Ovary (tissue), 9 donors: ENCODE data around the gene PRKG1. TPM values are rescaled to one million over a fixed set of nuclear protein-coding genes. Genes with fewer than 3 reads are reported as not detected.

ENCODE experiments used
- DNase-seq, 5 donors: peaks; one replicate each; pipeline ENCODE4 v3.0.0-alpha.2; 2019 to 2020
- H3K27ac ChIP-seq, 2 donors: fragments of 200-600 bp; one replicate each; pipeline versions ENCODE4 v1.5.1 to v1.8.0; 2019 to 2022
- H3K27me3 ChIP-seq: fragments of 200-600 bp; one replicate; pipeline ENCODE4 v1.8.0; 2022
- H3K36me3 ChIP-seq: fragments of 200-600 bp; sonication (generic); one replicate; pipeline ENCODE4 v1.5.1; 2019
- H3K4me1 ChIP-seq: one replicate; pipeline ENCODE4 v1.8.1; 2013; ENCODE audit warnings: mild to moderate bottlenecking, moderate library complexity; ENCODE audit not compliant: insufficient read depth
- H3K4me3 ChIP-seq: fragments of 200-600 bp; sonication (generic); one replicate; pipeline ENCODE4 v1.5.1; 2017
- H3K9me3 ChIP-seq, 2 donors: fragments of 200-600 bp in 1 of 2; sonication (generic) in 1 of 2; one replicate each; pipeline versions ENCODE4 v1.5.1 to v1.8.1; 2013 to 2019; ENCODE audit warnings: mild to moderate bottlenecking in 1 of 2, moderate library complexity in 1 of 2
- EP300 ChIP-seq: sonication (generic); formaldehyde crosslinking; IDR thresholded peaks from one replicate; pipeline ENCODE4 v1.6.1; 2017; ENCODE audit warnings: antibody characterized with exemption
- POLR2A ChIP-seq: fragments of 450-650 bp; IDR thresholded peaks from one replicate; pipeline ENCODE4 v1.6.1; 2017; ENCODE audit warnings: antibody characterized with exemption, mild to moderate bottlenecking, moderate library complexity
- WGBS, 3 donors: extraction: QIAGEN DNeasy Blood & Tissue Kit in 1 of 3; methylation state at CpG; one replicate each; pipeline versions ENCODE4 v1.1.5 to v1.1.7; 2013 to 2017; 5-methylcytosine and 5-hydroxymethylcytosine counted together
- intact Hi-C, 4 donors: fragments of 100-400 bp; cut with DNase I; formaldehyde crosslinking; loops; one replicate each; pipeline versions ENCODE4 v1.11.0 to v1.15.1; 2022 to 2023
- polyA plus RNA-seq, 2 donors: library from polyadenylated mRNA; stranded (reverse); fragments of 200-250 nt in 1 of 2; fragments of 350-450 nt in 1 of 2; fragmentation: Illumina TruSeq in 1 of 2; extraction: RNeasy Lipid Tissue Mini Kit (QIAGEN cat#74804) in 1 of 2; gene quantifications; one replicate each; pipeline ENCODE4 v1.2.3, GENCODE V29; 2013 to 2014
- total RNA-seq, 7 donors: library from RNA; depleted of rRNA in 2 of 7; stranded (reverse); fragments of >200 nt in 2 of 7; fragmentation: NEBNext Ultra II Directional in 3 of 7; extraction: Animal tissue kit (Norgen Biotek cat#: 25700) in 3 of 7; gene quantifications; one replicate each; pipeline versions ENCODE4 v1.1.0 to v1.2.4, GENCODE V29; 2016 to 2023
- TF ChIP-seq, protein P1 (sequence below), 3 donors: fragments of 450-650 bp in 2 of 3; fragments of 200-600 bp in 1 of 3; IDR thresholded peaks; one replicate each; pipeline versions ENCODE4 v1.5.1 to v1.8.0; 2016 to 2022; ENCODE audit warnings: antibody characterized with exemption in 3 of 3, mild to moderate bottlenecking in 1 of 3
- donor health status: DM: no; HTN: no; CAD: no; lungs with moderate emphysema.
- donor health status: DM: no; HTN: no; CAD: no.
- donor health status: Bipolar disorder and iron deficiency.
- donor health status: DM: yes; HTN: yes; CAD: no.
- donor health status: DM: no; HTN: no; CAD: no.
- donor health status: DM: yes; HTN: yes; CAD: no.

The PRKG1 gene
- total and polyA plus RNA-seq, 9 donors: 2.8 to 21.1 (median 15.7) TPM

GRCh38 chr10:51188866-51189265, 114.6 kb downstream of the PRKG1 start:
- intact Hi-C loops: no loop called here
- Histone ChIP-seq H3K4me1 (no peaks in the 10 kb centered on the region), H3K36me3 (no peaks in the 10 kb centered on the region), H3K27me3 (no peaks in the 10 kb centered on the region), H3K9me3 (no peaks in the 10 kb centered on the region), H3K27ac (no peak overlapping the region), H3K4me3 (no peak overlapping the region)
- no peak for DNase-seq
- TF ChIP-seq POLR2A: no peak
- TF ChIP-seq EP300: no peak
- TF ChIP-seq, protein P1, sequence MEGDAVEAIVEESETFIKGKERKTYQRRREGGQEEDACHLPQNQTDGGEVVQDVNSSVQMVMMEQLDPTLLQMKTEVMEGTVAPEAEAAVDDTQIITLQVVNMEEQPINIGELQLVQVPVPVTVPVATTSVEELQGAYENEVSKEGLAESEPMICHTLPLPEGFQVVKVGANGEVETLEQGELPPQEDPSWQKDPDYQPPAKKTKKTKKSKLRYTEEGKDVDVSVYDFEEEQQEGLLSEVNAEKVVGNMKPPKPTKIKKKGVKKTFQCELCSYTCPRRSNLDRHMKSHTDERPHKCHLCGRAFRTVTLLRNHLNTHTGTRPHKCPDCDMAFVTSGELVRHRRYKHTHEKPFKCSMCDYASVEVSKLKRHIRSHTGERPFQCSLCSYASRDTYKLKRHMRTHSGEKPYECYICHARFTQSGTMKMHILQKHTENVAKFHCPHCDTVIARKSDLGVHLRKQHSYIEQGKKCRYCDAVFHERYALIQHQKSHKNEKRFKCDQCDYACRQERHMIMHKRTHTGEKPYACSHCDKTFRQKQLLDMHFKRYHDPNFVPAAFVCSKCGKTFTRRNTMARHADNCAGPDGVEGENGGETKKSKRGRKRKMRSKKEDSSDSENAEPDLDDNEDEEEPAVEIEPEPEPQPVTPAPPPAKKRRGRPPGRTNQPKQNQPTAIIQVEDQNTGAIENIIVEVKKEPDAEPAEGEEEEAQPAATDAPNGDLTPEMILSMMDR (IDR thresholded peaks at IDR 0.05): no peak
- WGBS, 3 donors: 94 to 96% (median 95%) methylated on average over 2 of the region's 2 CpGs

GRCh38 chr10:51196508-51197175, 122.4 kb downstream of the PRKG1 start:
- H3K27me3 ChIP-seq: no peaks in the 10 kb centered on the region
- H3K4me3 ChIP-seq: no peak overlapping the region
- no peak overlapping the region for H3K27ac ChIP-seq
- H3K36me3 ChIP-seq: no peaks in the 10 kb centered on the region
- TF ChIP-seq, protein P1 (IDR thresholded peaks at IDR 0.05): no peak
- TF ChIP-seq POLR2A (no peak), EP300 (no peak)
- H3K4me1 ChIP-seq: no peaks in the 10 kb centered on the region
- 93 to 100% (median 94%) methylated on average over 1 of the region's 1 CpG for WGBS, 3 donors
- intact Hi-C loops: no loop called here
- no peak for DNase-seq
- H3K9me3 ChIP-seq: no peaks in the 10 kb centered on the region

DNA sequence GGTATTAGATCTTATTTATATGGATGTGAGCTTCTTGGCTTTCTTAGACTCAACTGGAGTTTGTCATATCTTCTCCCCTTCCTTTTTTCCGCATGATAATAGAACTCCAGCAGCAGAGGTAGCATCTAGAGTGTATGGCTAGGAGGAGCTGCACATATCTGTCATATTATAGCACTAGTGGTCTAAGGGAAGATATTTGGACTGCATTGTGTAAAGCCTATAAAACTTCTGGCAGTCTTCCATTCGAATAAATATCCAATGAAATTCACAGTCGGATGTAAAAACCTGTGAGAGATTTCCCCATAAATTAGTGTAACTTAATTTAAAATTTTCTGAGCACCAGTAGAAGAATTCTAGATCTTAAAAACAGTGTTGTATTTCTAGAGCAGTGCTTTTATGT, 123.9 kb downstream of the PRKG1 start:
- no peak overlapping the region for H3K27ac ChIP-seq
- no peaks in the 10 kb centered on the region for H3K4me1 ChIP-seq
- H3K27me3 ChIP-seq: no peaks in the 10 kb centered on the region
- no peak for DNase-seq
- no peak for TF ChIP-seq POLR2A
- TF ChIP-seq EP300: no peak
- WGBS, 3 donors: 81 to 89% (median 84%) methylated on average over 3 of the region's 3 CpGs
- H3K9me3 ChIP-seq: no peaks in the 10 kb centered on the region
- H3K4me3 ChIP-seq: no peak overlapping the region
- H3K36me3 ChIP-seq: no peaks in the 10 kb centered on the region
- intact Hi-C loops: no loop called here

- TF ChIP-seq POLR2A (no peak), EP300 (no peak)
- TF ChIP-seq, protein P1 (IDR thresholded peaks at IDR 0.05): no peak
- Histone ChIP-seq H3K4me1 (no peaks in the 10 kb centered on the region), H3K27ac (no peak overlapping the region), H3K9me3 (no peaks in the 10 kb centered on the region), H3K4me3 (no peak overlapping the region), H3K27me3 (no peaks in the 10 kb centered on the region), H3K36me3 (no peaks in the 10 kb centered on the region)
- intact Hi-C loops: no loop called here
- 67 to 83% (median 82%) methylated on average over 1 of the region's 1 CpG for WGBS, 3 donors
- DNase-seq: no peak
Measured at GRCh38 chr10:51201947-51202346, 127.7 kb downstream of the PRKG1 start.

DNA sequence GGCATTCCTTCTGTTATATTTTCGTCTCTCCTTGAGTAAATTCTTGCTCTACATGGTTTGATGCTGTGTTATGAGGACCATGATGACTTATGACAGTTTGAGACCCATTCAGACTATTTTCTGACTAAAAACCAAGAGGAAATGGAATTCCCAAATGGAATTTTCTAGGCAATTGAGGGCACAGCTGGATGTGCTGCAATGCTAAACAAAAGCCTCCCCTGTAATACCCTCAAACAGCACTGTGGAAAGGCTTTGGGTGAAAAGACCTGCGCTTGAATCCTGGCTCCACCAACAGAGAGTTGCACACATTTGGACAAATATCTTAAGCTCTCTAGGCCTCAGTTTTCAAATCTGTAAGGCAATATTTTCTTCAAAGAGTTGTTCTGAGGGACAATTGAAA, 129.1 kb downstream of the PRKG1 start:
- TF ChIP-seq, protein P1 (IDR thresholded peaks at IDR 0.05): no peak
- TF ChIP-seq EP300 (no peak), POLR2A (no peak)
- WGBS, 3 donors: 93 to 97% (median 96%) methylated on average over 2 of the region's 2 CpGs
- DNase-seq: no peak
- Histone ChIP-seq H3K4me1 (no peaks in the 10 kb centered on the region), H3K36me3 (no peaks in the 10 kb centered on the region), H3K4me3 (no peak overlapping the region), H3K27ac (no peak overlapping the region), H3K9me3 (no peaks in the 10 kb centered on the region), H3K27me3 (no peaks in the 10 kb centered on the region)
- intact Hi-C loops: no loop called here
